A549 (cell line): ENCODE measurements around the gene ALOX15. TPM values are rescaled to one million over a fixed set of nuclear protein-coding genes. Genes with fewer than 3 reads are reported as not detected.

Source experiments
- ATAC-seq, 2 experiments: fragments of 200-7000 bp in 1 of 2; fragments of >200 bp in 1 of 2; cut with Nextera tagmentation in 1 of 2; cut with Tn5 transposase in 1 of 2; 3 replicates each; pipeline versions ENCODE4 v1.8.0 to v1.9.1; 2018 to 2020; ENCODE audit warnings: mild to moderate bottlenecking in 1 of 2, moderate library complexity in 1 of 2
- CTCF ChIA-PET: fragments of 300-600 bp; sonication (Branson Sonifier 250); formaldehyde crosslinking; extraction: SDS; loops from one replicate; lab custom pipeline; 2021; ENCODE audit warnings: antibody characterized with exemption, inconsistent platforms; lab: Yijun Ruan, JAX
- POLR2A ChIA-PET: fragments of 350-600 bp; formaldehyde crosslinking; extraction: SDS; loops from one replicate; lab custom pipeline; 2021; ENCODE audit warnings: antibody characterized with exemption, inconsistent platforms; lab: Yijun Ruan, JAX
- DNase-seq, 2 experiments: peaks; one replicate each; pipeline versions ENCODE4 v3.0.0 to v3.0.0-alpha.2; 2011 to 2016; ENCODE audit warnings: low read depth in 1 of 2, low spot score in 1 of 2
- FAIRE-seq: peaks from 2 replicates; lab custom pipeline; 2011; peaks lifted over from hg19 to GRCh38; lab: Jason Lieb, UNC
- H3K27ac ChIP-seq, 2 experiments: fragments of >200 bp; sonication (Bioruptor Twin); formaldehyde crosslinking; 3 replicates each; pipeline ENCODE4 v1.5.1; 2016 to 2017
- H3K4me1 ChIP-seq: fragments of >200 bp; sonication (Bioruptor Twin); formaldehyde crosslinking; 3 replicates; pipeline ENCODE4 v1.6.1; 2016
- H3K4me2 ChIP-seq: fragments of >200 bp; sonication (Bioruptor Twin); formaldehyde crosslinking; 3 replicates; pipeline ENCODE4 v1.6.1; 2016
- H3K4me3 ChIP-seq: fragments of >200 bp; sonication (Bioruptor Twin); formaldehyde crosslinking; 3 replicates; pipeline ENCODE4 v1.5.1; 2016
- H3K9me3 ChIP-seq: fragments of >200 bp; sonication (Bioruptor Twin); formaldehyde crosslinking; 3 replicates; pipeline ENCODE4 v1.6.1; 2016
- ATOH8 ChIP-seq: fragments of 250-450 bp; sonication (Bioruptor Pico); IDR thresholded peaks from 2 replicates; pipeline ENCODE4 v1.5.0; 2020; ENCODE audit warnings: low read depth, mild to moderate bottlenecking, moderate library complexity
- CHD2 ChIP-seq: fragments of 150-350 bp; IDR thresholded peaks from 2 replicates; pipeline ENCODE4 v1.6.1; 2014; ENCODE audit warnings: low read length; ENCODE audit not compliant: partially characterized antibody
- CTCF ChIP-seq: fragments of >200 bp; sonication (Bioruptor Twin); formaldehyde crosslinking; IDR thresholded peaks from 3 replicates; pipeline ENCODE4 v1.5.1; 2016
- E2F6 ChIP-seq: IDR thresholded peaks from 2 replicates; pipeline ENCODE4 v1.6.1; 2012; ENCODE audit warnings: low read depth, borderline replicate concordance
- FOSL2 ChIP-seq, 2 experiments: fragments of 450-650 bp in 1 of 2; fragments of >200 bp in 1 of 2; sonication (Bioruptor Twin) in 1 of 2; formaldehyde crosslinking; IDR thresholded peaks; 2 replicates each; pipeline versions ENCODE4 v1.5.0 to v1.6.1; 2016 to 2020; ENCODE audit warnings: mild to moderate bottlenecking in 1 of 2, moderate library complexity in 1 of 2
- GATA3 ChIP-seq: IDR thresholded peaks from 2 replicates; pipeline ENCODE4 v1.6.1; 2012; ENCODE audit warnings: borderline replicate concordance
- HEYL ChIP-seq: fragments of 250-450 bp; sonication (Bioruptor Pico); IDR thresholded peaks from 2 replicates; pipeline ENCODE4 v1.8.0; 2021; ENCODE audit warnings: mild to moderate bottlenecking, moderate library complexity
- HMGXB4 ChIP-seq: fragments of 250-450 bp; sonication (Bioruptor Pico); IDR thresholded peaks from 2 replicates; pipeline ENCODE4 v1.5.0; 2021; ENCODE audit warnings: mild to moderate bottlenecking, moderate library complexity, borderline replicate concordance
- HOXB13 ChIP-seq: fragments of 250-450 bp; sonication (Bioruptor Pico); IDR thresholded peaks from 2 replicates; pipeline ENCODE4 v1.5.0; 2020; ENCODE audit warnings: low read depth, mild to moderate bottlenecking, moderate library complexity
- JUNB ChIP-seq: fragments of >200 bp; sonication (Bioruptor Twin); formaldehyde crosslinking; IDR thresholded peaks from 2 replicates; pipeline ENCODE4 v1.6.1; 2016
- KDM5A ChIP-seq: fragments of 200-600 bp; sonication (generic); IDR thresholded peaks from 2 replicates; pipeline ENCODE4 v1.6.1; 2016; ENCODE audit warnings: antibody characterized with exemption, mild to moderate bottlenecking
- MAX ChIP-seq: IDR thresholded peaks from 2 replicates; pipeline ENCODE4 v1.6.1; 2012
- PHF8 ChIP-seq: fragments of 200-600 bp; sonication (generic); IDR thresholded peaks from 2 replicates; pipeline ENCODE4 v1.6.1; 2016; ENCODE audit warnings: low read depth, mild to moderate bottlenecking, antibody characterized with exemption, moderate library complexity, borderline replicate concordance
- POLR2A ChIP-seq: IDR thresholded peaks from 2 replicates; pipeline ENCODE4 v1.6.1; 2012; ENCODE audit warnings: mild to moderate bottlenecking, low read length
- RCOR1 ChIP-seq: fragments of 150-350 bp; IDR thresholded peaks from 2 replicates; pipeline ENCODE4 v1.6.1; 2014; ENCODE audit warnings: antibody characterized with exemption, low read length, low read depth
- REST ChIP-seq: fragments of 200-600 bp; sonication (generic); IDR thresholded peaks from 2 replicates; pipeline ENCODE4 v1.6.1; 2016; ENCODE audit warnings: antibody characterized with exemption, mild to moderate bottlenecking, moderate library complexity
- RNF2 ChIP-seq: fragments of 200-600 bp; sonication (generic); IDR thresholded peaks from 2 replicates; pipeline ENCODE4 v1.6.1; 2016; ENCODE audit warnings: low read depth, mild to moderate bottlenecking, antibody characterized with exemption, moderate library complexity, borderline replicate concordance
- TP53 ChIP-seq: fragments of 250-450 bp; sonication (Bioruptor Pico); IDR thresholded peaks from 2 replicates; pipeline ENCODE4 v1.5.0; 2021; ENCODE audit warnings: mild to moderate bottlenecking, moderate library complexity
- ZC3H11A ChIP-seq: fragments of 450-650 bp; IDR thresholded peaks from 2 replicates; pipeline ENCODE4 v1.6.1; 2014; ENCODE audit warnings: antibody characterized with exemption, mild to moderate bottlenecking
- ZFP36 ChIP-seq: fragments of 450-650 bp; IDR thresholded peaks from 2 replicates; pipeline ENCODE4 v1.6.1; 2014; ENCODE audit warnings: borderline replicate concordance; ENCODE audit not compliant: partially characterized antibody
- ZNF302 ChIP-seq: fragments of 250-450 bp; sonication (Bioruptor Pico); IDR thresholded peaks from 2 replicates; pipeline ENCODE4 v1.9.0; 2021; ENCODE audit warnings: inconsistent platforms, mild to moderate bottlenecking, moderate library complexity
- ZSCAN20 ChIP-seq: fragments of 250-450 bp; sonication (Bioruptor Pico); IDR thresholded peaks from 2 replicates; pipeline ENCODE4 v1.8.0; 2022; ENCODE audit warnings: mild to moderate bottlenecking, moderate library complexity
- WGBS: methylation state at CpG from one replicate; pipeline ENCODE4 v1.1.6; 2017; ENCODE audit errors: missing lambda C conversion rate; 5-methylcytosine and 5-hydroxymethylcytosine counted together
- polyA plus RNA-seq, 4 experiments: library from polyadenylated mRNA; depleted of rRNA in 3 of 4; stranded (reverse); fragments of >200 nt; fragmentation: RNase III in 1 of 4; extraction: RNeasy Plus Mini Kit Qiagen cat#74134 plus additional on column Dnase treatment in 1 of 4; gene quantifications; 2 replicates in 3 of 4; 3 replicates in 1 of 4; pipeline ENCODE4 v1.2.3, GENCODE V29; 2011 to 2017

Gene ALOX15
- polyA plus RNA-seq, 2 of the 4 experiments (the other 2 are of a cell fraction): 0.08 to 0.12 TPM

- peak; percentile 24 for TF ChIP-seq POLR2A
- TF ChIP-seq KDM5A: no peak
- TF ChIP-seq ZNF302 (CRISPR knock-in tag): no peak
- peak; percentile 55; the same call in 1 of the 2 replicates for TF ChIP-seq MAX
- no peak for TF ChIP-seq RCOR1
- no peak for TF ChIP-seq FOSL2 (IDR thresholded peaks at IDR 0.05)
- no peak for TF ChIP-seq FOSL2 (CRISPR knock-in tag; IDR thresholded peaks at IDR 0.05)
- TF ChIP-seq PHF8: no peak
- TF ChIP-seq RNF2: no peak; the same call in 1 of the 2 replicates
- TF ChIP-seq TP53 (CRISPR knock-in tag): 0 out of 2 replicates have a peak, but pooled peaks have one; percentile 18
- no peak for TF ChIP-seq JUNB
Observed at GRCh38 chr17:4584101-4584916, 57.2 kb downstream of the ALOX15 start, which contains the start of gene SMTNL2 (continued).

GRCh38 chr17:4583782-4584100 lies 57.7 kb downstream of the ALOX15 start:
- H3K4me1 ChIP-seq: peaks cover 7% of the 10 kb centered on the region; the same call in 2 of the 3 replicates
- peak overlapping the region; percentile 95 for H3K4me2 ChIP-seq
- TF ChIP-seq JUNB (no peak), E2F6 (no peak), MAX (no peak), ZC3H11A (no peak), ZFP36 (no peak), GATA3 (no peak), ZSCAN20 (no peak), ZNF302 (CRISPR knock-in tag) (no peak), RNF2 (no peak), REST (no peak), PHF8 (no peak), CHD2 (no peak), HMGXB4 (CRISPR knock-in tag) (no peak), HEYL (no peak), ATOH8 (no peak), HOXB13 (CRISPR knock-in tag) (no peak), CTCF (no peak; the same call in 2 of the 3 replicates), TP53 (CRISPR knock-in tag) (no peak)
- TF ChIP-seq, all 56 proteins: peak for 0
- 41% methylated on average over 11 of the region's 12 CpGs for WGBS
- no peaks in the 10 kb centered on the region for H3K9me3 ChIP-seq
- peak overlapping the region; percentile 49 for H3K4me3 ChIP-seq
- ChIA-PET CTCF (interaction anchor here (0.6 to 2.6 kb wide), 16 partner anchors 10 to 49 kb away, joined by 3 to 24 read pairs (median 4); no protein-coding TSS in a partner anchor), POLR2A (no interaction called here)
- peak overlapping the region; percentile 23 to 70; a peak in 3 of 6 replicates for H3K27ac ChIP-seq
- ATAC-seq (peak; percentile 73 to 91), FAIRE-seq (no peak), DNase-seq (peak; percentile 68 to 94)
